H9 (cell line): ENCODE data around the gene PTPRN2. TPM values are rescaled to one million over a fixed set of nuclear protein-coding genes. Genes with fewer than 3 reads are reported as not detected.

Source experiments
- DNase-seq: peaks from one replicate; pipeline ENCODE4 v3.0.0-alpha.2; 2017
- H2AFZ ChIP-seq: one replicate; pipeline ENCODE4 v1.6.1; 2013; ENCODE audit warnings: mild to moderate bottlenecking, low read length, control low read depth, moderate library complexity
- H2AK5ac ChIP-seq: 2 replicates; pipeline ENCODE4 v1.6.1; 2013; ENCODE audit warnings: low read length, control low read depth, mixed read lengths; ENCODE audit not compliant: insufficient read length
- H2BK120ac ChIP-seq: one replicate; pipeline ENCODE4 v1.6.1; 2013; ENCODE audit warnings: low read depth, mild to moderate bottlenecking, low read length, control low read depth, inconsistent platforms; ENCODE audit not compliant: poor library complexity, severe bottlenecking
- H2BK12ac ChIP-seq: 2 replicates; pipeline ENCODE4 v1.6.1; 2013; ENCODE audit warnings: low read length, control low read depth, mixed read lengths, low read depth; ENCODE audit not compliant: insufficient read length
- H2BK15ac ChIP-seq: 2 replicates; pipeline ENCODE4 v1.6.1; 2013; ENCODE audit warnings: low read depth, low read length, control low read depth
- H2BK20ac ChIP-seq: one replicate; pipeline ENCODE4 v1.6.1; 2013; ENCODE audit warnings: low read depth, mild to moderate bottlenecking, low read length, control low read depth, inconsistent platforms; ENCODE audit not compliant: poor library complexity, severe bottlenecking
- H2BK5ac ChIP-seq: 2 replicates; pipeline ENCODE4 v1.6.1; 2013; ENCODE audit warnings: low read length, control low read depth, mixed read lengths; ENCODE audit not compliant: insufficient read length
- H3K14ac ChIP-seq: 2 replicates; pipeline ENCODE4 v1.6.1; 2013; ENCODE audit warnings: low read length, control low read depth; ENCODE audit not compliant: insufficient read depth
- H3K18ac ChIP-seq: 2 replicates; pipeline ENCODE4 v1.6.1; 2013; ENCODE audit warnings: low read depth, mild to moderate bottlenecking, mixed read lengths, low read length, control low read depth; ENCODE audit not compliant: insufficient read length
- H3K23ac ChIP-seq: 2 replicates; pipeline ENCODE4 v1.6.1; 2013; ENCODE audit warnings: low read length, control low read depth, mixed read lengths, low read depth; ENCODE audit not compliant: insufficient read length
- H3K23me2 ChIP-seq: 2 replicates; pipeline ENCODE4 v1.6.1; 2013; ENCODE audit warnings: low read depth, mild to moderate bottlenecking, mixed read lengths, low read length, control low read depth; ENCODE audit not compliant: insufficient read length, poor library complexity, severe bottlenecking
- H3K27ac ChIP-seq: 2 replicates; pipeline ENCODE4 v1.5.1; 2013; ENCODE audit warnings: low read length, control low read depth, mixed read lengths, low read depth; ENCODE audit not compliant: insufficient read length
- H3K27me3 ChIP-seq: 2 replicates; pipeline ENCODE4 v1.6.1; 2013; ENCODE audit warnings: low read length, control low read depth, inconsistent platforms; ENCODE audit not compliant: insufficient read depth
- H3K4ac ChIP-seq: 2 replicates; pipeline ENCODE4 v1.6.1; 2013; ENCODE audit warnings: low read depth, mild to moderate bottlenecking, control low read depth, inconsistent platforms, low read length, moderate library complexity
- H3K4me1 ChIP-seq: 2 replicates; pipeline ENCODE4 v1.6.1; 2013; ENCODE audit warnings: low read length, control low read depth, inconsistent platforms; ENCODE audit not compliant: insufficient read depth
- H3K4me2 ChIP-seq: 2 replicates; pipeline ENCODE4 v1.6.1; 2013; ENCODE audit warnings: low read length, control low read depth, mixed read lengths; ENCODE audit not compliant: insufficient read length, insufficient read depth
- H3K56ac ChIP-seq: 2 replicates; pipeline ENCODE4 v1.6.1; 2013; ENCODE audit warnings: low read depth, mild to moderate bottlenecking, mixed read lengths, low read length, control low read depth; ENCODE audit not compliant: insufficient read length
- H3K79me1 ChIP-seq: 2 replicates; pipeline ENCODE4 v1.6.1; 2013; ENCODE audit warnings: low read depth, mild to moderate bottlenecking, moderate library complexity, low read length, control low read depth, inconsistent platforms; ENCODE audit not compliant: insufficient read depth, poor library complexity, severe bottlenecking
- H3K79me2 ChIP-seq: 2 replicates; pipeline ENCODE4 v1.6.1; 2013; ENCODE audit warnings: low read length, control low read depth, inconsistent platforms; ENCODE audit not compliant: insufficient read depth
- H3K9ac ChIP-seq: 2 replicates; pipeline ENCODE4 v1.6.1; 2013; ENCODE audit warnings: low read length, control low read depth, mixed read lengths; ENCODE audit not compliant: insufficient read length; ENCODE audit errors: extremely low read depth
- H3K9me3 ChIP-seq: one replicate; pipeline ENCODE4 v1.6.1; 2013; ENCODE audit warnings: low read depth, low read length, inconsistent platforms; ENCODE audit not compliant: control insufficient read depth
- H3T11ph ChIP-seq: one replicate; pipeline ENCODE4 v1.6.1; 2013; ENCODE audit warnings: mild to moderate bottlenecking, low read length, control low read depth, inconsistent platforms
- H4K20me1 ChIP-seq: one replicate; pipeline ENCODE4 v1.6.1; 2013; ENCODE audit not compliant: control insufficient read depth, insufficient read length, insufficient read depth
- H4K5ac ChIP-seq: 2 replicates; pipeline ENCODE4 v1.6.1; 2013; ENCODE audit warnings: low read depth, mild to moderate bottlenecking, mixed read lengths, low read length, control low read depth; ENCODE audit not compliant: insufficient read length
- H4K8ac ChIP-seq: replicated peaks from 2 replicates; pipeline ENCODE4 v1.6.1; 2013; ENCODE audit warnings: low read length, control low read depth, mixed read lengths, low read depth; ENCODE audit not compliant: insufficient read length
- H4K91ac ChIP-seq: 2 replicates; pipeline ENCODE4 v1.6.1; 2013; ENCODE audit warnings: low read depth, mild to moderate bottlenecking, moderate library complexity, mixed read lengths, low read length, control low read depth; ENCODE audit not compliant: insufficient read length
- H3K27ac Mint-ChIP-seq, 3 experiments: 2 replicates in 2 of 3; 3 replicates in 1 of 3; pipeline ENCODE4 v1.8.0; 2020 to 2021; ENCODE audit warnings: mixed read lengths in 3 of 3, mild to moderate bottlenecking in 1 of 3, moderate library complexity in 1 of 3
- H3K27me3 Mint-ChIP-seq: 2 replicates; pipeline ENCODE4 v1.8.0; 2021; ENCODE audit warnings: low read depth, mild to moderate bottlenecking, moderate library complexity, mixed read lengths
- H3K36me3 Mint-ChIP-seq, 3 experiments: 2 replicates in 2 of 3; 3 replicates in 1 of 3; pipeline ENCODE4 v1.8.0; 2020 to 2021; ENCODE audit warnings: low read depth in 3 of 3, mixed read lengths in 3 of 3; ENCODE audit not compliant: insufficient read depth in 1 of 3
- H3K4me1 Mint-ChIP-seq, 2 experiments: 2 replicates each; pipeline ENCODE4 v1.8.0; 2020; ENCODE audit warnings: mixed read lengths in 2 of 2
- H3K4me3 Mint-ChIP-seq, 2 experiments: 2 replicates in 1 of 2; 3 replicates in 1 of 2; pipeline ENCODE4 v1.8.0; 2020 to 2021; ENCODE audit warnings: mild to moderate bottlenecking in 2 of 2, mixed read lengths in 2 of 2, moderate library complexity in 1 of 2
- H3K9me3 Mint-ChIP-seq, 2 experiments: 2 replicates in 1 of 2; 3 replicates in 1 of 2; pipeline ENCODE4 v1.8.0; 2020; ENCODE audit warnings: mild to moderate bottlenecking in 2 of 2, mixed read lengths in 2 of 2, moderate library complexity in 1 of 2
- CTCF ChIP-seq: fragments of 200-600 bp; sonication (generic); conservative IDR thresholded peaks from 3 replicates; pipeline ENCODE4 v1.8.0; 2021; ENCODE audit warnings: antibody characterized with exemption, mild to moderate bottlenecking
- WGBS: extraction: QIAGEN DNeasy Blood & Tissue Kit; methylation state at CpG from one replicate; pipeline ENCODE4 v1.1.7; 2013; ENCODE audit warnings: missing lambda C conversion rate, low lambda C conversion rate, mixed read lengths; ENCODE audit not compliant: insufficient read length; ENCODE audit errors: extremely low coverage; 5-methylcytosine and 5-hydroxymethylcytosine counted together
- total RNA-seq: library from RNA; stranded (reverse); gene quantifications from 2 replicates; pipeline ENCODE4 v1.2.1, GENCODE V29; 2021

PTPRN2 gene
- total RNA-seq, 1 experiment from 2014 or later, result 5.2 TPM

GRCh38 chr7:158421361-158421760 is 166.3 kb downstream of the PTPRN2 start:
- Histone ChIP-seq H3K79me1 (no peaks in the 10 kb centered on the region), H3K18ac (no peak overlapping the region), H2BK20ac (no peak overlapping the region), H3K23ac (no peak overlapping the region), H3K79me2 (no peaks in the 10 kb centered on the region), H3K4ac (no peak overlapping the region), H3K23me2 (no peaks in the 10 kb centered on the region), H3T11ph (no peak overlapping the region), H3K9me3 (peaks cover 20% of the 10 kb centered on the region), H2AK5ac (no peak overlapping the region), H2BK5ac (no peak overlapping the region), H3K56ac (no peak overlapping the region), H3K4me1 (no peaks in the 10 kb centered on the region), H2BK12ac (no peak overlapping the region), H3K27ac (no peak overlapping the region), H4K91ac (no peak overlapping the region), H3K9ac (no peak overlapping the region), H4K5ac (no peak overlapping the region), H4K8ac (no peak overlapping the region), H3K27me3 (no peaks in the 10 kb centered on the region), H2BK120ac (no peak overlapping the region), H3K4me2 (no peak overlapping the region), H2AFZ (no peak overlapping the region), H4K20me1 (no peaks in the 10 kb centered on the region), H2BK15ac (no peak overlapping the region), H3K14ac (no peak overlapping the region)
- H3K4me3 Mint-ChIP-seq, result no peak overlapping the region
- peaks cover 0 to 4% of the 10 kb centered on the region in 2 experiments; a peak in 1 of 4 replicates for H3K4me1 Mint-ChIP-seq
- H3K36me3 Mint-ChIP-seq, result peaks cover 0 to 22% (median 0%) of the 10 kb centered on the region in 3 experiments; a peak in 4 of 7 replicates
- H3K27ac Mint-ChIP-seq, result no peak overlapping the region
- no peak for DNase-seq
- peaks cover 22 to 27% of the 10 kb centered on the region in 2 experiments for H3K9me3 Mint-ChIP-seq
- WGBS, result no CpG with 5 or more reads among the region's 7 CpGs
- TF ChIP-seq CTCF, result no peak
- H3K27me3 Mint-ChIP-seq, result peaks cover 6% of the 10 kb centered on the region
